Muscle of back (tissue), 11 donors: ENCODE measurements around the gene RHOT1. TPM values are rescaled to one million over a fixed set of nuclear protein-coding genes. Genes with fewer than 3 reads are reported as not detected.
"Not testable (repeated sequence)": the region's sequence is repeated elsewhere in the genome, so short reads cannot be mapped to it uniquely, and the experiment has no call there.

ENCODE experiments used
- DNase-seq, 3 donors: peaks; one replicate each; pipeline versions ENCODE4 v3.0.0 to v3.0.0-alpha.2; 2013
- polyA plus RNA-seq, 10 donors: library from polyadenylated mRNA; unstranded; fragments of 120-200 nt; gene quantifications; one replicate each; pipeline ENCODE4 v1.2.1, GENCODE V29; 2013; ENCODE audit not compliant: insufficient read length in 10 of 10

RHOT1 gene
- polyA plus RNA-seq, 10 donors: 27.0 to 44.0 (median 35.7) TPM

DNA sequence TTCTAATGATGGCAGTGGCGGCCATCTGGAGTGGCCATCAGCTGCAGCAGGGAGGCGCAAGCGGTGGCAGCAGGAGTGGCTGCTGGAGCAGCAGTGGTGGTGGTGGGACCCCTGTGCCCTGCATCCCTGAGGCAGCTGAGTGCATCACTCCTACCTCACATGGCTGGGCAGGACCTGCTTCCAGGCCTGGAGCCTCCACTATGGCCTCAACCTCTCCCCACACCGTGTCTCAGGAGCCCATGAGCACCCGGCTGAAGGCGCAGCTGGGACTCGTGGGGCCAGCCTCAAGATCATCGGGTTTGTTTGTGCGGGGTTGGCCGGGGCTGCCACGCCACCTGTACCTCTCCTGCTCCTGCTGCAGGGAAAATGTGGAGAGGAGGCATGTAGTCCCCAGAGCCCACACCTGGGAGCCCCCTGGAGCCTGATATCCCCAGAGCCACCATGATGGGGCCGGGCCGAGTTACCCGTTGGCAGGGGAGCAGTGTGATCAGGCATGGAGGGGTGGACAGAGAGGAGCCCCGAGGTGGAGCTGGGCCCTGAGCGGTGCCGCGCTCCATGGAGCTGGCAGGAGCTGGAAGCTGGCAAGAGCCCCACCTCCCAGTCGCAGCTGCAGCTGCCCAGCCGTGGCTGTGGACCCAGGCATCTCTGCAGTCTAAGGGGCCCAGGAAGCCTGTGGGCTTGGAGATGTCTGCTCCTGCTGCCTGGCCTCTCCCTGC is 16.7 kb downstream of the RHOT1 start:
- DNase-seq: no peak

DNA sequence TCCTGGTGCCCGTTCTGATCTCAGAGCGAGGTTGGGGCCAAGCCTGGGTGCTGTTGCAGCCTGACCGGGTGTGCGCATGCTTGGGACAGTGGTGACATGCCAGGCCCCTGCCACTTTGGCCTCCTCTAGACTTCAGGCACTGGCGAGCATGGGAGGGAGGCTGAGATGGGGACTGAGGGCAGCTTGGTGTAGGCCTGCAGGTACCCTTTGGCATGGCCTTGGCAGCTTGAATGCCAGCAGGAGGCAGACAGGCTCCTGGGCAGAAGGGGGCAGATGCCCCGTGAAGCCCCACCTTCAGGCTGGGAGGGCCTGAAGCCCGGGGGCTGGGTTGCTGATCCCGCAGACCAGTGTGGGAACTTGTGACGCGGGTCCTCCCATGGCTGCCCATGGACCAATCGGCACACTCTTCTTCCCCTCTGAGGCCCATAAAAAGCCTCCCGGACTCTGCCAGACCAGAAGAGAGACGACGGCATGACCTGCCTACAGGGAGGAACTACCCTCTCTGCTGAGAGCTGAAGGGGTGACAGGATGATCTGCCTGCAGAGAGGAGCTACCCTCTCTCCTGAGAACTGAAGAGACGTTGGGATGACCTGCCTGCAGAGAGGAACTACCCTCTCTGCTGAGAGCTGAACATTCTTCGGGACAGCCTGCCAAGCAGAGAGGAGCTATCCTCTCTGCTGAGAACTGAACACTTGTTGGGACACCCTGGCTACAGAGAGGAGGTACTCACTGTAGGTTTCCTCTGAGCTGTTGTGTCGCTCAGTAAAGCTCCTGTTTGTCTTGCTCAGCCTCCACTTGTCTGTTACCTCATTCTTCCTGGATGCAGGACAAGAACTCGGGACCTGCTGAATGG is 17.5 kb downstream of the RHOT1 start:
- DNase-seq: no peak

DNA sequence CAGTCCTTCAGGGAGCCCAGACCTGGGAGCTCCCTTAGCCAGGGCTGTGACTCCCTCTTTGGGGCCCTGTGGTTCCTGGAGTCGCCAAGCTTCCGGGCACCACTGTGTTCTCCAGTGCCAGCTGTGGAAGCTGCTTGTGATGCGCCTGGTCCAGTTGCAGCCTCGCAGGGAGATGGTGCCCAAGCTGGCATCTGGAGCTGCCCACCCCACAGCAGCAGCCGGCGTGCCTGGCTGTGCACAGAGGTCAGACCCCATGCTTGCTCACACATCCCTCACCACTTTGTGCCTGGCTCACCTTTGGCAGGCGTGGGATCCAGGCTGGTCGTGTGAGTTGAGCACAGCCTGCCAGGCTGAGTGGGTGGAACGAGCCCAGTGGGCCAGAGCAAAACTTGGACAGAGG is 18.2 kb downstream of the RHOT1 start:
- no peak for DNase-seq

DNA sequence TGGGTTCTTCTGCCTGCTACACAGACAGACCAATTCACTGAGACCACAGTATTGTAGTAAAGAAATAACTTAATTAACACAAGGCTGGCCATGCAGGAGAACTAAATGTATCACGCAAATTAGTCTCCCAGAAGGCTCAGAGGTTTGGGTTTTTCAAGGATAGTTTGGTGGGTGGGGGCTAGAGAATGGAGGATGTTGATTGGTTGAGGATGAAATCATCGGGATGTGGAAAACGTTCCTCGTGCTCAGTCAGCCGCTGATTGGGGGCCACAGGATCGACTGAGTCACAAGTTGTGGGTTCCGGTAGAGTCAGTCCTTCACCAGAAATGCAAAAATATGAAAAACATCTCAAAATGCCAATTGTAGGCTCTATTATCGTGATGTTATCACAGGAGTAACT is 18.7 kb downstream of the RHOT1 start:
- no peak for DNase-seq

DNA sequence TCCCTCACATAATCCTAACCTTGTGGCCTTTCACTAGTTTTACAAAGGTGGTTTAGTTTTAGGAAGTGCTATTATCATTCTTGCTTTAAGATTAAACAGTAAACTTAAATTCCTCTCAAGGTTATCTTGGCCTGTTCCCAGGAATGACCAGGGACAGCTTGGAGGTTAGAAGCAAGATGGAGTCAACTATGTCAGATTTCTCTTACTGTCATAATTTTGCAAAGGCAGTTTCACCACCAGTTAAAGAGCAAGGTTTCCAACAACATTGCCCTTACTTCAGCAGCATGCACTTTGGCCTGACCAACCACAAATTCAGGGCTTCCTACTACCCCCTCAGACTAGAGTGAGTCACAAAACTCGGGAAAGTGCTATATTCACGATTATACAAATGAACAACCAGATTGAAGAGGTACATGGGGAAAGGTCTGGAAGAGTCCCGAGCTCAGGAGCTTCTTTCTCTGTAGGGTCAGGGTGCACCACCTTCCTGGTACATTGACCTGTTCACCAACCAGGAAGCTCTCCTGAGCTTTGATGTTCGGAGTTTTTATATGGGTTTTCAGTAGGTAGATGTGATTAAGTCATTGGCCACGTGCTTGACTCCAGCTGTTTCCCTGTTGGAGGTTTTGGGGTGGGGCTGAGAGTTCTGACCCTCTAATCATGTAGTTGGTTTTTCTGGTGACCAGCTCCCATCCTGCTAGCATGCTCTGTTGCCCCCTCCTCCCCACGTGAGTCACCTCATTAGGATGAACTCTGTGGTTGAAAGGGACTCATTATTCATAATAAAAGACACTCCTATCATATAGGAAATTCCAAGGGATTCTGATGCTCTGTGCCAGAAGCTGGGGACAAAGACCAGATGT is 19.4 kb downstream of the RHOT1 start:
- peak in 1 of 3 donors; percentile 74 for DNase-seq

DNA sequence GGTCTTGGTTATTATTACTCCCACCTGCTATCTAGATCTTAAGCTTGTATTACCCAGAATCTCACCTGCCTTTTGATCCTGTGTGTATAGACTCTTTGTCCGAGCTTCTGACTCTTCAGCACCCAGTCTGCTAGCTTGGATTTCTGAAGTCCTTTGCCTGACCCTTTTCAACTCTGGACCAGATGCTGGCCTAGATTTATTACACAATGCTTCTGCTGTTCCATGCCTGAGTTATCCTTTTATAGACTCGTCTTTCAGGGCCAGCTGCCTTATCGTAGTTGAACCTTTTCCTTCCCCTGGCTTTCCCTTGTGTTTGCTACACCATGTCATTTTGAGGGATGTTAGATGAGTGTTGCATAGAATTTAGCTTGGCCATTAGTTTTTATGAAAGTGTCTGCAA is 32.6 kb downstream of the RHOT1 start:
- no peak for DNase-seq

DNA sequence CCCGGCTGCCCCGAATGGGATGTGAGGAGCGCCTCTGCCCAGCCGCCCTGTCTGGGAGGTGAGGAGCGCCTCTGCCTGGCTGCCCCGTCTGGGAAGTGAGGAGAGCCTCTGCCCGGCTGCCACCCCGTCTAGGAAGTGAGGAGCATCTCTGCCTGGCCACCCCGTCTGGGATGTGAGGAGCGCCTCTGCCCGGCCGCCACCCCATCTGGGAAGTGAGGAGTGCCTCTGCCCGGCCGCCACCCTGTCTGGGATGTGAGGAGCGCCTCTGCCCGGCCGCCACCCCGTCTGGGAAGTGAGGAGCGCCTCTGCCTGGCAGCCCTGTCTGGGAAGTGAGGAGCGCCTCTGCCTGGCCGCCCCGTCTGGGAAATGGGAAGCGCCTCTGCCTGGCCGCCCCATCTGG is 36.4 kb downstream of the RHOT1 start:
- not testable (repeated sequence) for DNase-seq

DNA sequence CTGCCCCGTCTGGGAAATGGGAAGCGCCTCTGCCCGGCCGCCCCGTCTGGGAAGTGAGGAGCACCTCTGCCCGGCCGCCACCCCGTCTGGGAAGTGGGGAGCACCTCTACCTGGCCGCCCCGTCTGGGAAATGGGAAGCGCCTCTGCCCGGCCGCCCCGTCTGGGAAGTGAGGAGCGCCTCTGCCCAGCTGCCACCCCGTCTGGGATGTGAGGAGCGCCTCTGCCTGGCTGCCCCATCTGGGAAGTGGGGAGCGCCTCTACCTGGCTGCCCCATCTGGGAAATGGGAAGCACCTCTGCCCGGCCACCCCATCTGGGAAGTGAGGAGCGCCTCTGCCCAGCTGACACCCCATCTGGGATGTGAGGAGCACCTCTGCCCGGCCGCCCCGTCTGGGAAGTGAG is 36.8 kb downstream of the RHOT1 start:
- DNase-seq: not testable (repeated sequence)

DNA sequence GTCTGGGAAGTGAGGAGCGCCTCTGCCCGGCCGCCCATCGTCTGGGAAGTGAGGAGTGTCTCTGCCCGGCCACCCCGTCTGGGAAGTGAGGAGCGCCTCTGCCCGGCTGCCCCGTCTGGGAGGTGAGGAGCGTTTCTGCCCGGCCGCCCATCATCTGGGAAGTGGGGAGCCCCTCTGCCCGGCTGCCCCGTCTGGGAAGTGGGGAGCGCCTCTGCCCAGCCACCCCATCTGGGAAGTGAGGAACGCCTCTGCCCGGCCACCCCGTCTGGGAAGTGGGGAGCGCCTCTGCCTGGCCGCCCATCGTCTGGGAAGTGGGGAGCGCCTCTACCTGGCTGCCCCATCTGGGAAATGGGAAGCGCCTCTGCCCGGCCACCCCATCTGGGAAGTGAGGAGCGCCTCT is 37.2 kb downstream of the RHOT1 start:
- DNase-seq: not testable (repeated sequence)

DNA sequence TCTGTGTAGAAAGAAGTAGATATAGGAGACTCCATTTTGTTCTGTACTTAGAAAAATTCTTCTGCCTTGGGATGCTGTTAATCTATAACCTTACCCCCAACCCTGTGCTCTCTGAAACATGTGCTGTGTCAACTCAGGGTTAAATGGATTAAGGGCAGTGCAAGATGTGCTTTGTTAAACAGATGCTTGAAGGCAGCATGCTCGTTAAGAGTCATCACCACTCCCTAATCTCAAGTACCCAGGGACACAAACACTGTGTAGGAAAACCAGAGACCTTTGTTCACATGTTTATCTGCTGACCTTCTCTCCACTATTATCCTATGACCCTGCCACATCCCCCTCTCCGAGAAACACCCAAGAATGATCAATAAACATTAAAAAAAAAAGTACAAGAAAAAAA is 38.0 kb downstream of the RHOT1 start:
- DNase-seq: not testable (repeated sequence)

DNA sequence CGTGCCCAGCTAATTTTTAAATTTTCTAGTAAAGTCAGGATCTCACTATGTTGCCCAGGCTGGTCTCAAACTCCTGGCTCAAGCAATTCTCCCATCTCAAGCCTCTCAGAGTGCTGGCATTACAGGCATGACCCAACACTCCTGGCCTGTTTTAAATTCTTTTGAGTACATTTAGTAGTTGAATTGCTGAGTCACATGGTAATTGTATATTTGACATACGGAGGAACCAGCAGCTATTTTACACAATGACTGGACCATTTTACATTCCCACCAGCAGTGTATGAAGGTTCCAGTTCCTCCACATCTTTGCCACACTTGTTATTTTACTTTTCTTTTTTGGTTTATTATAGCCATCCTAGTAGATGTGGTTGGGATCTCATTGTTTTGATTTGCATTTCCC is 43.6 kb downstream of the RHOT1 start:
- DNase-seq: no peak

DNA sequence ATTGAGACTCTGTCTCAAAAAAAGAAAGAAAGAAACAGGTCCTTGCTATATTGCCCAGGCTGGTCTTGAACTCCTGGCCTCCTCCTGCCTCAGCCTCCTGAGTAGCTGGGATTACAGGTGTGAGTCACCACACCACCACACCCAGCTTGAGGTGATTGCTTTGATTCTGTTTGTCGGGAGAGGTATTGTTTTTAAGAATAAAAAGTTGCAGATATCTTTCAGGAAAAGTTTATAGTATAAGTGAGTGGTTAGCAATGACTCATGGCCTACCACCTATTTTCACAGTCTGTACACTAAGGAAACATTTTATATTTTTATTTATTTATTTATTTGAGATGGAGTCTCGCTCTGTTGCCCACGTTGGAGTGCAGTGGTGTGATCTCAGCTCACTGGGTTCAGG is 45.0 kb downstream of the RHOT1 start:
- DNase-seq: no peak

DNA sequence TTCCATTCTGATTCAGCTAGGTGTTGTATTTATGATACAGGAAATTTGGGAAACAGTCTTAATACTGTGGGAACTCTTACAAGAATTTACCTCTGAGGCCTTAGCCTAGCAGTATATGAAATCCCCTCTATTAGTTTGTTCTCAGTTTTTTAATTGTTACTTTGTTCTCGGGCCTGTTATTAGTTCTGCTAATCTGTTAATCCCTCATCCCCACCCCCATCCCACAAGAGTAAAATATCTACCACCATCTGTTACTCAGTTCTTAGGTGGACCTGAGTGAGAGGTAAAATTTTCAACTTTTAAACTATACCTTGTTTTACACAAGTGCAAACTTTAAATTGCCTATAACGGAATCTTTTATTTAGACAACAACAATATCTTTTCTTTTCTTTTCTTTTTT is 47.0 kb downstream of the RHOT1 start:
- DNase-seq: no peak

DNA sequence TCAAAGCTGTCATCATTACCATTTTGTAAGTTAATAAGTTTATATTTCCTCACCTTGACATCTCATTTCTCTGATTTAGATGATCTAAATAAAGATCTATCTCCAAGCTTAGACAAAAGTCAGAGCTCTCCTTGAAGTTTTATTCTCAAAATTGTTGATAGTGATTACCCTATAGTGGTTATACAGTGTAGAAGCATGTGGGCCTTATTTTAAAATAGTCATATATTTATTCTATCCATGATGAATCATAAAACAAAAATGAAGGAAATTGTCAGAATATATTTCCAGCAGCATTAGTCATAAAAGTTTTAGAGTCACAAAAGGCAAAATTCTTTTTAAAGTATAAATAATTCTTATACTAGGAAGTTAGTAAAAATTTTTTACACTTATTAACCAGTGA is 49.0 kb downstream of the RHOT1 start:
- peak in 1 of 3 donors; percentile 27 for DNase-seq

DNA sequence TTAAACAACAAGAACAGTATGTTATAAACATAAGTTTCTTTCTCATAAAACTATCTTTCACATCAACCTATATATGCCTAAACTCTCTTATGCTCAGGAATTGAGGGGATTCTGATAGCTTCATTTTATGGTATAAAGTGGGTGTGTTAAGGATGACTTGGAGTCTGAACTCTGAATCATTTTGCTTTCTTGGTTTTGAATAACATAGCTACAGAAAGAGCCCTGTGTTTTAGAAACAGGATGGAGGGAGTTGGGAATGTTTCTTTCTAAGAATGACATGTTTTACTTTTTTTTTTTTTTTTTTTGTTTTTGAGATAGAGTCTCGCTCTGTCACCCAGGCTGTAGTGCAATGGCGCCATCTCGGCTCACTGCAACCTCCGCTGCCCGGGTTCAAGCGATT is 50.1 kb downstream of the RHOT1 start:
- no peak for DNase-seq

DNA sequence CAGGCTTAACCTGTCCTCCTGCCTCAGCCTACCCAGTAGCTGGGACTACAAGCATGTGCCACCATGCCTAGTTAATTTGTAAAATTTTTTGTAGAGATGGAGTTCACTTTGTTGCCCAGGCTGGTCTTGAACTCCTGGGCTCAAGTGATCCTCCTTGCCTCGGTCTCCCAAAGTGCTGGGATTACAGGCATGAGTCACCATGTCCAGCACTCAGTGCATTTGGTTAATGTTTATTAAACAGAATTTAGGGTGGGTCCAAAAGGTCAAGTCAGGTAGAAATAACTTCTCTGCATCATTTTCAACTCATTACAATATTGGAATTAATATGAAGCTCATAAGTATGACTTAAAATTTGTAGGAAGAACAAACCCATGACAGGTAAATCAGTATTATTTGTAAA is 55.7 kb downstream of the RHOT1 start:
- DNase-seq: no peak

DNA sequence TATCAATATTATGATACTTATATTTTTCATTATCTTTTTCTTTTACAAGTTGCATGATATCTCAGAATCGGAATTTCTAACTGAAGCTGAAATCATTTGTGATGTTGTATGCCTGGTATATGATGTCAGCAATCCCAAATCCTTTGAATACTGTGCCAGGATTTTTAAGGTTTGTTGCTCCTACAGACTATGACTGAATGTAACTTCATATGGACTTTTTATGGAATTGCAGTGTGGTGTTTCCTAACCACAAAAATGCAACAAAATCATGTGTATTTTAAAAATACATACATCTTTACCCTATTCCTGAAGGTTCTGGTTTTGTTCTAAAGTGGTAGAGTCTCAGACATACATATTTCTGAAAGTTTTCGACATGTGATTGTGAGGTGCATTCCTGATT is 64.6 kb downstream of the RHOT1 start:
- peak in 1 of 3 donors; percentile 49 for DNase-seq

DNA sequence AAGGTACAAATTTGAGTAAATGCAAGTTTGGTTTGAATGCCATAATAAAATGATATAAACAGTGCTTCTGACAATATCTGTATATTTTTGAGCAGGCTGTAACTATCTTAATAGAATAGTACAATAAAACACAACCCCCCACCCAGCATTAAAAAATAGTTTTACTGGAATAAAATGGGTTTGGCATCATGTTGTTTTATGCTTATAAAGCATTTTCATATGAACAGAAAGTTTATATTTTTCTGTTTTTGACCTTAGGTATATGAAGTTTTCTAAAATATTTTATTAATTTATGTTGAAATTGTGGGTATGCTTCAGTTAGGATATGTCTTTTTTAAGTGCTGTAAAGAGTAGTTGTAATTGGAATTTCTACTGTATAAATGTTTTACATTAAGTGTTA is 66.1 kb downstream of the RHOT1 start:
- no peak for DNase-seq

DNA sequence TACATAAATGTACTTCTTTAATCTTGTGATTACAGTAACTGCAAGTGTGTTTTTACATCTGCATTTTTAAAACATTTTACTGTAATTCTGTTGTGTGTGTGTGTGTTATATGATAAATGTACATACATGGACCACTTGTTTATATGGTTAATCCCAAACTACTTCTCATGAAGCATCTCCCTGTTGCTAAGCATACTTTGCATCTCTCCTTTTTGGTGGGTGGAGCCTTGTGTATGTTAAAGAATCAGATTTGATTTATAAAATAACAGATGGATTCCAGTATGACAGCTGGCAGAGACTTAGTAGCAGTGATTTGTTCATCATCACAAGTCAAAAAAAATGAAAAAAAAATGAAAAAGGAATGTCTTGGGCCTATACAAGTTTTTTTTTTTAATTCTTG is 67.3 kb downstream of the RHOT1 start:
- no peak for DNase-seq

DNA sequence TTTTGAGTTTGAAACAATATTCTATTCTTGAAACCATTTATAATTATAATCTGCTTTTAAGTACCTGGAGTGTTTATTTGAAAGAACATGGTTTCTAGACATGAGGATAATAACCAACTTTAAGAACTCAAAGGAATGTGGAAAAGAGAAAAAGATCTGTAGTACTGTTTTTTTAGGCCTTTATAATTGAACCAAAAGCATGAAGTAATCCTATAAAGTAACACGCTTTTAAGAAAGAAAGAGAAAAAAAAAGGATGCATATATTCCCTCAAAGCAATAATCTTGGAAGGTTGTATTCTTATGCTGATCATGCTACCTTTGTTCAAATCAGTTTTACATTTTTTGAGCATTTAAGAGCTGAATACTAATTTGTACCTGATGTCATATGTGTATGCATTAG is 69.4 kb downstream of the RHOT1 start:
- no peak for DNase-seq

DNA sequence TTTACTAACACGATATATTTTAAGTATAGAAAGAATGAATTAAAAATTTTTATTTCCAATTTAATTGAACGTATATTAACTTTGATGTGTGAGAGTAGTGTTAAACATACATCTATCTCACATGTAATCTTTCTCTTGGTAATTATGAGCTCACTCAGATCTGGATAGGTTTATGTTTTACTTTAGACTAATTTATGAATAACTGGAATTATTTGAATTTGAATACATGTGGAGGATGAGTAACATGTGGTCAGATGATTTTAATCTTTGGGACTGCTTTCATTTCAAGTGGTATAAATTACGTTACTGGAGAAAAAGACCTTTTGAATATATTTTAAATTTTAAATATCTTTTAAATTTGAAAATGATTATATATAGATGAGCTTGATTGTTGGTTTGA is 73.4 kb downstream of the RHOT1 start:
- no peak for DNase-seq

DNA sequence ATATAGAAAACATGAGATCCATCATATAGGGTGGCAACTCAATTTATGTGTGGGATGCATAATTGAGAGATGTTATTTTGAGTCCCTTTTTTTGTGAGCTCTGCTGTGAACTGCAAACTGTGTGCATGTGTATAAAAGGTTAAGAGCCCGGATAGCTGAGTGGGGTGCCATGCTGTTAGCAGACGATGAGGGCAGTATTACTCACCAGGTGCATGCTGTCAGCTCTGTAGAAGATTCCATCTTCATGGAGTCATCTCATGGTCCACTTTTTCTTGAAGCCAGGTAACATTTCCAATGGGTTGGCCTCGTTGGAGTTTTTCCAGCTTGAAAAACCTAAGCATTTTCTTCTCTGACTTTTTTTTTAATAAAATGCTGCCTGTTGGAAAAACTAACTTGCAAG is 80.3 kb downstream of the RHOT1 start:
- no peak for DNase-seq
